ENCODE results near the gene RPL41. TPM values are rescaled to one million over a fixed set of nuclear protein-coding genes. Genes with fewer than 3 reads are reported as not detected.

Gene RPL41
- total and polyA plus RNA-seq, 10 of the 15 experiments (the other 5 are each of a cell fraction or from before 2014, with no cell fraction given) = 4,144 to 19,112 (median 8,004) TPM

DNA sequence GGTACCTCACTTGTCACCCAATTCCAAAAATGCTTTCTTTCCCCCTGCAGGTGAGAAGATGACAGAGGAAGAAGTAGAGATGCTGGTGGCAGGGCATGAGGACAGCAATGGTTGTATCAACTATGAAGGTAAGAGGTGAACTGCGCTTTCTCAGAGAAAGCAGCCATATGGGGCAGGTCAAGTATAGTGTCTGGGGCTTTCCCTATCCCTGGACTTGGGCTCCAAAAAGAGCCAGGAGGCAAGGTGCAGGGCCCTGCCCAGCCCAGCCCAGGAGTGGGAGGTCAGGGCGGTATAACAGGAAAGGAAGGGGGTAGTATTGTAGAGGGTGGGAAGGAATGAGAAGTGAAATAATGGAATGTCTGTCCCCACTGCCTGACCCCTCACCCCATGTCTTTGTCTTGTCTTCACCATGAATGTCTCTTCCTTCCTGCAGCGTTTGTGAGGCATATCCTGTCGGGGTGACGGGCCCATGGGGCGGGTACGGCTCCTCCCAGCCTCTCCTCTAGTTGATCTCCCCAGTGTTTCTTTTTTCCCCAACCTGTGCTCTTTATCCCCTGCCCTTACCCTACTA, 43.8 kb downstream of the RPL41 start:
- SMC1A ChIA-PET (ENCODE audit: uncharacterized antibody, unreplicated experiment) = interaction anchor here (2.4 to 2.7 kb wide), 2 partner anchors 27 to 32 kb away, joined by 12 read pairs; partner anchors contain the start of gene ESYT1
- no peak for DNase-seq (ENCODE audit: low read depth, low spot score)
- Histone ChIP-seq H2AFZ (ENCODE audit: control insufficient read depth, low read depth, low read length) (no peak overlapping the region), H4K20me1 (ENCODE audit: control insufficient read depth, insufficient read depth) (no peaks in the 10 kb centered on the region), H3K79me2 (ENCODE audit: control insufficient read depth, insufficient read depth, low read length) (peaks cover 39% of the 10 kb centered on the region), H3K4me3 (peak overlapping the region; percentile 90), H3K4me2 (ENCODE audit: control insufficient read depth, insufficient read depth) (peak overlapping the region; percentile 98), H3K9ac (ENCODE audit: control insufficient read depth, insufficient read depth, low read length) (peak overlapping the region; percentile 89), H3K27ac (ENCODE audit: control insufficient read depth, insufficient read depth) (peak overlapping the region; percentile 91), H3K36me3 (ENCODE audit: control insufficient read depth in 2 of 2, insufficient read depth in 2 of 2, low read length in 1 of 2) (peaks cover 23 to 33% of the 10 kb centered on the region in 2 experiments), H3K27me3 (replicated peaks in 1 of 2; ENCODE audit: control insufficient read depth in 2 of 2, insufficient read depth in 2 of 2, low read length in 1 of 2) (no peaks in the 10 kb centered on the region), H3K4me1 (ENCODE audit: control insufficient read depth, insufficient read depth, low read length) (peaks cover 17% of the 10 kb centered on the region), H3K9me3 (replicated peaks; ENCODE audit: control insufficient read depth, insufficient read depth, low read length) (no peaks in the 10 kb centered on the region)
- CTCF ChIA-PET = interaction anchor here (1.2 to 2.1 kb wide), 3 partner anchors 28 to 34 kb away, joined by 4 to 11 read pairs (median 10); partner anchors contain the start of gene SMARCC2
- no peak for FAIRE-seq
- in situ Hi-C loops (cut with MboI) = no loop called here
- WGBS (ENCODE audit: insufficient coverage, insufficient replicate concordance, low lambda C conversion rate, missing lambda C conversion rate) = 5% methylated on average over 7 of the region's 7 CpGs
- peak; percentile 20 for ATAC-seq
- RAD21 ChIA-PET (ENCODE audit: unreplicated experiment) = interaction anchor here (2.1 to 2.8 kb wide), 2 partner anchors 29 to 33 kb away, joined by 14 to 18 read pairs; partner anchors contain the start of genes ESYT1 and SMARCC2
- POLR2A ChIA-PET = interaction anchor here (0.8 to 2.5 kb wide), 5 partner anchors 9 to 33 kb away, joined by 5 to 19 read pairs (median 11); partner anchors contain the start of genes ESYT1 and SMARCC2
- intact Hi-C loops (cut with micrococcal nuclease; ENCODE audit: unreplicated experiment) = no loop called here
- BruUV-seq (replicated peaks) = no TSS peak
- TF ChIP-seq NR2F1 (conservative IDR thresholded peaks at IDR 0.05) = peak; percentile 43; the same call in 1 of the 2 replicates
- TF ChIP-seq YBX1 (IDR thresholded peaks at IDR 0.05) = no peak
- peak; percentile 58 for TF ChIP-seq ZBED1 (IDR thresholded peaks at IDR 0.05; ENCODE audit: borderline replicate concordance)
- TF ChIP-seq SRF (IDR thresholded peaks at IDR 0.05; ENCODE audit: low read depth in 2 of 2, low read length in 2 of 2) = peak; percentile 60 to 63; a peak in 3 of 4 replicates
- TF ChIP-seq CREB1 (IDR thresholded peaks at IDR 0.05; ENCODE audit: low read depth) = peak; percentile 35; the same call in 1 of the 2 replicates
- TF ChIP-seq MXI1 (IDR thresholded peaks at IDR 0.05; ENCODE audit: low read depth, low read length) = no peak
- peak; percentile 34; the same call in 1 of the 2 replicates for TF ChIP-seq ATF2 (IDR thresholded peaks at IDR 0.05; ENCODE audit: low read length)
- TF ChIP-seq FOXM1 (IDR thresholded peaks at IDR 0.05; ENCODE audit: low read depth, low read length) = 0 out of 2 replicates have a peak, but pooled peaks have one; percentile 4
- TF ChIP-seq, protein P1, sequence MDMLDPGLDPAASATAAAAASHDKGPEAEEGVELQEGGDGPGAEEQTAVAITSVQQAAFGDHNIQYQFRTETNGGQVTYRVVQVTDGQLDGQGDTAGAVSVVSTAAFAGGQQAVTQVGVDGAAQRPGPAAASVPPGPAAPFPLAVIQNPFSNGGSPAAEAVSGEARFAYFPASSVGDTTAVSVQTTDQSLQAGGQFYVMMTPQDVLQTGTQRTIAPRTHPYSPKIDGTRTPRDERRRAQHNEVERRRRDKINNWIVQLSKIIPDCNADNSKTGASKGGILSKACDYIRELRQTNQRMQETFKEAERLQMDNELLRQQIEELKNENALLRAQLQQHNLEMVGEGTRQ (IDR thresholded peaks at IDR 0.05; ENCODE audit: borderline replicate concordance, low read depth, low read length) = no peak
- TF ChIP-seq, protein P2, sequence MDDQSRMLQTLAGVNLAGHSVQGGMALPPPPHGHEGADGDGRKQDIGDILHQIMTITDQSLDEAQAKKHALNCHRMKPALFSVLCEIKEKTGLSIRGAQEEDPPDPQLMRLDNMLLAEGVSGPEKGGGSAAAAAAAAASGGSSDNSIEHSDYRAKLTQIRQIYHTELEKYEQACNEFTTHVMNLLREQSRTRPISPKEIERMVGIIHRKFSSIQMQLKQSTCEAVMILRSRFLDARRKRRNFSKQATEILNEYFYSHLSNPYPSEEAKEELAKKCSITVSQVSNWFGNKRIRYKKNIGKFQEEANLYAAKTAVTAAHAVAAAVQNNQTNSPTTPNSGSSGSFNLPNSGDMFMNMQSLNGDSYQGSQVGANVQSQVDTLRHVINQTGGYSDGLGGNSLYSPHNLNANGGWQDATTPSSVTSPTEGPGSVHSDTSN (IDR thresholded peaks at IDR 0.05; ENCODE audit: insufficient replicate concordance, low read depth, low read length) = peak; percentile 0
- TF ChIP-seq PML (IDR thresholded peaks at IDR 0.05; ENCODE audit: low read length) = 0 out of 2 replicates have a peak, but pooled peaks have one; percentile 66
- TF ChIP-seq ATF7 (IDR thresholded peaks at IDR 0.05; ENCODE audit: low read depth) = no peak
- 0 out of 2 replicates have a peak, but pooled peaks have one; percentile 70 for TF ChIP-seq POLR2AphosphoS5 (IDR thresholded peaks at IDR 0.05; ENCODE audit: low read length)
- TF ChIP-seq, protein P3, sequence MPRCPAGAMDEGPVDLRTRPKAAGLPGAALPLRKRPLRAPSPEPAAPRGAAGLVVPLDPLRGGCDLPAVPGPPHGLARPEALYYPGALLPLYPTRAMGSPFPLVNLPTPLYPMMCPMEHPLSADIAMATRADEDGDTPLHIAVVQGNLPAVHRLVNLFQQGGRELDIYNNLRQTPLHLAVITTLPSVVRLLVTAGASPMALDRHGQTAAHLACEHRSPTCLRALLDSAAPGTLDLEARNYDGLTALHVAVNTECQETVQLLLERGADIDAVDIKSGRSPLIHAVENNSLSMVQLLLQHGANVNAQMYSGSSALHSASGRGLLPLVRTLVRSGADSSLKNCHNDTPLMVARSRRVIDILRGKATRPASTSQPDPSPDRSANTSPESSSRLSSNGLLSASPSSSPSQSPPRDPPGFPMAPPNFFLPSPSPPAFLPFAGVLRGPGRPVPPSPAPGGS (IDR thresholded peaks at IDR 0.05; ENCODE audit: borderline replicate concordance, insufficient read depth, low read depth, low read length, poor library complexity, severe bottlenecking) = peak; percentile 29
- no peak for TF ChIP-seq E4F1 (IDR thresholded peaks at IDR 0.05; ENCODE audit: borderline replicate concordance, partially characterized antibody)
- TF ChIP-seq GATAD2B (conservative IDR thresholded peaks at IDR 0.05; ENCODE audit: low read depth) = no peak
